Fibroblast of villous mesenchyme (primary cell): ENCODE data around the gene TSPAN14. TPM values are rescaled to one million over a fixed set of nuclear protein-coding genes. Genes with fewer than 3 reads are reported as not detected.

Source experiments
- DNase-seq: peaks from one replicate; pipeline ENCODE4 v3.0.0-alpha.2; 2010; ENCODE audit warnings: low read depth
- H3K4me3 ChIP-seq: 2 replicates; pipeline ENCODE4 v1.5.1; 2011; ENCODE audit warnings: low read depth, mild to moderate bottlenecking, low read length
- total RNA-seq: library from RNA; depleted of rRNA; stranded (reverse); fragments of >200 nt; gene quantifications from 2 replicates; pipeline ENCODE4 v1.2.3, GENCODE V29; 2012
- TF ChIP-seq, protein P1 (sequence below): IDR thresholded peaks from 2 replicates; pipeline ENCODE4 v1.5.1; 2012; ENCODE audit warnings: low read depth, mild to moderate bottlenecking, low read length; ENCODE audit not compliant: insufficient read depth

Gene TSPAN14
- total RNA-seq, 1 donor, result 51.4 TPM

DNA sequence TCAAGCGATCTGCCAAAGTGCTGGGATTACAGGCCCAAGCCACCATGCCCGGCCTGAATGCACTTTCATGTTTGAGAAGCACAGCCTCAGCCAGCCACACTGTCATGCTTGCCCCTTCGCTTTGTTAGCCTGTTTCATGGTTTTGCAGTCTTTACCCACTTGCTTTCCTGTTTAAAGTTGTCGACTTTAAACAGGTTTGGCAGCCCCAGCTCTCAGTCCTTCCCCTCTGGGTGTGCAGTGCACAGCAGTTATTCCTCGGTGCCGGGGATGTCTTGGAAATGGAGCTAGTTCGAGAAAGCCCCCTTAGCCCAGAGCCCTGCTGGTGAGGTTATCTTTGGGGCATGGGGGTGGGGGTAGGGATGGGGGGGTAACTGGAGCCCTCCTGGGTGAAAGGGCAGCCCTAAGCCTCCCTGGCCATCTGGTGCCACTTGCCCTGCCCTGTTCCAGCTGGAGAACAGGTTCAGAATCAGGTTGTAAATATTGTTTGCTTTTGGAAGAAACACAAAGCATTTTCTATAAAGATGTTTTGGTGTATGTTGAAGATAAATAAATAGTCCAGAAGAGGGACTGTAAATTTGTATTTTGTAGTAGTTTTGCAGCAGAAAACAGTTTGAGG is 14.8 kb downstream of the TSPAN14 start:
- no peak overlapping the region for H3K4me3 ChIP-seq
- DNase-seq, result no peak
- TF ChIP-seq, protein P1, sequence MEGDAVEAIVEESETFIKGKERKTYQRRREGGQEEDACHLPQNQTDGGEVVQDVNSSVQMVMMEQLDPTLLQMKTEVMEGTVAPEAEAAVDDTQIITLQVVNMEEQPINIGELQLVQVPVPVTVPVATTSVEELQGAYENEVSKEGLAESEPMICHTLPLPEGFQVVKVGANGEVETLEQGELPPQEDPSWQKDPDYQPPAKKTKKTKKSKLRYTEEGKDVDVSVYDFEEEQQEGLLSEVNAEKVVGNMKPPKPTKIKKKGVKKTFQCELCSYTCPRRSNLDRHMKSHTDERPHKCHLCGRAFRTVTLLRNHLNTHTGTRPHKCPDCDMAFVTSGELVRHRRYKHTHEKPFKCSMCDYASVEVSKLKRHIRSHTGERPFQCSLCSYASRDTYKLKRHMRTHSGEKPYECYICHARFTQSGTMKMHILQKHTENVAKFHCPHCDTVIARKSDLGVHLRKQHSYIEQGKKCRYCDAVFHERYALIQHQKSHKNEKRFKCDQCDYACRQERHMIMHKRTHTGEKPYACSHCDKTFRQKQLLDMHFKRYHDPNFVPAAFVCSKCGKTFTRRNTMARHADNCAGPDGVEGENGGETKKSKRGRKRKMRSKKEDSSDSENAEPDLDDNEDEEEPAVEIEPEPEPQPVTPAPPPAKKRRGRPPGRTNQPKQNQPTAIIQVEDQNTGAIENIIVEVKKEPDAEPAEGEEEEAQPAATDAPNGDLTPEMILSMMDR, result no peak

DNA sequence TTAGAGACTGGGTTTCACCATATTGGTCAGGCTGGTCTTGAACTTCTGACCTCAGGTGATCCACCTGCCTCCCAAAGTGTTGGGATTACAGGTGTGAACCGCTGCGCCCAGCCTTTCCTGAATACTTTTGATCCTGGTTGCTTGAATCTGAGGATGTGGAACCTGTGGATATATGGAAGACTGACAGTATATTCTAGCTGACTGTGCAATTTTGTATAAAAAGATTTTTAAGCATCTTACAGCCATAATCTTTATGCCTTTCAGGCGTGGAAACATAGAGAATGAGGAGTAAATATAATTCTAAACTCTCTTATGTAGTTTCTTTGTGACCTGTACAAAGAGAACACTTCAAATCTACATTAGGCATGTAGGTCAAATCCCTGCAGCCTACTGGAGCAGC is 16.2 kb downstream of the TSPAN14 start:
- TF ChIP-seq, protein P1, result no peak
- H3K4me3 ChIP-seq, result no peak overlapping the region
- no peak for DNase-seq

DNA sequence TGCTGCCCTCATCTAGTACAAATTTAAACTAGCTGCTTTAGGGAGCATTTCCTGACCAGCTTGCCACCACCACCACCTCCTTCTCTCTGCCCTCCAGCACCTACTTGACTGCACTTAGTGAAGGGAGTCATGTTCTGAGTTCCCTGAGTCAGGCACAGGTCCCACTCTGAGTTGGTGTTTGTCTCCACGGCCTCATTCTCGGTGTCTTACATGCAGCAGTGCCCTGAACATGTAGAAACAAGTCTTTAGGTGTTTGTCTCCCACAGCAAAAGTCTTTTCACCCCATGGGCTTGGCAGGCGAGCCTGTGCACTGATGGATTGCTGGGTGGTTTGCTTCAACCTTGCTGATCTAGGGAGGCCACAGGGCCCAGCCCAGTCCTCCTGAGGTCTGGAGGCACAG is 16.9 kb downstream of the TSPAN14 start:
- no peak for DNase-seq
- TF ChIP-seq, protein P1, result no peak

DNA sequence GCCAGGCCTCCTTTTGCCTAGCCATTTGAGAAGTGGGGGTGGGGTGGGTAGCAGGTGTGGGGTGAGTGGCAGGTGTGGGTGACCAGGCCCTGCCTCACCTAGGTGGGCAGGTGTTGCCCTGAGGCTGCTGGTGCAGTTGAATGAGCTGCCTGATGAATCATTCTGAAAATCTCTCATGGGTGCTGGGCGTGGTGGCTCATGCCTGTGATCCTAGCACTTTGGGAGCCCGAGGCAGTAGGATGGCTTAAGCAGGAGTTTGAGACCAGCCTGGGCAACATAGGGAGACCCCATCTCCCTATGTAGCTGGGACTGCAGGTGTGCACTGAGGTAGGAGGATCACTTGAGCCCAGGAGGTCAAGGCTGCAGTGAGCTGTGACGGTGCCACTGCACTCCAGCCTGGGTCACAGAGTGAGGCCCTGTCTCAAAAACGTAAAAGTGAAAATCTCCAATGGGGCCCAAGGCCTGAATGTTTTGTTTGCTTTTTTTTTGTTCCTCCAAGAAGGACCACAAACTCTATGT is 17.7 kb downstream of the TSPAN14 start:
- H3K4me3 ChIP-seq, result no peak overlapping the region
- DNase-seq, result no peak
- TF ChIP-seq, protein P1, result no peak

More for the DNA sequence above, 16.9 kb downstream of the TSPAN14 start:
- no peak overlapping the region for H3K4me3 ChIP-seq

DNA sequence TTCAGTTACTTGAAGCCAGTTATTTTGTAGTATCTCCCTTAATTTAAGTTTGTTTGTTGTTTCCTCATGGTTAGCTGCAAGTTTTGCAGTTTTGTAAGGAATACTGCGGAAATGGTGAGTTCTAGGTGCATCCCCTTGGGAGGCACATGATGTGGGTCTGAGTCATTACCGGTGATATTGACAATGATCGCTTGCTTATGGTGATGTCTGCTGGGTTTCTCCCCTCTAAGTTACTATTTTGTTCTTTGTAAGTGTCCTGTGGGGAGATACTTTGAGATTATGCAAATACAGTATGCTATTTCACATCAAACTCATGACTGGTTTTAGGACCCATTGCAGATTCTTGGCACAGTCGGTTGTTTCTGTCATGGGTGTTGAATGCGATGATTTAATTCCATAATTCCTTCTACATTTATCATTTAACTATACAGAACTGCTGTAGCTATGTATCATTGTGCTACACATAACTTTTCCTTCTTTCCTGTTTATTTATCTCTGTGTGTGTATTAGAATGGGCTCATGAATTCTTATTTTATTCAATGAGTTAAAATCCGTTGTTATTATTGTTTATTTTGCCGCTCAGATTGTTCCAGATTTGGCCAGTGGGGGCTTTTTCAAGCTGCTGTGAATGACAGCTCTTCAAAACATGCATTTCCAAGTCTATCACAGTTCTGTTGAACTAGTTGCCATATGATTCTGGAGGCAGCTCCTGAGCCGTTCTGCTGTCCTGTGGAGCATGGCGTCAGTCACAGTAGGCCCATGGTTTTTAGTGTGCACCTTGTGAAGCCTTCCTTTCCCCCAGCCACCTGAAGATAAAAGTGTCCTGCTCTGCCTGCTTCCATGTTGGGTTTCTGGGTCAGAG is 18.4 kb downstream of the TSPAN14 start:
- TF ChIP-seq, protein P1, result no peak
- DNase-seq, result peak; percentile 84

DNA sequence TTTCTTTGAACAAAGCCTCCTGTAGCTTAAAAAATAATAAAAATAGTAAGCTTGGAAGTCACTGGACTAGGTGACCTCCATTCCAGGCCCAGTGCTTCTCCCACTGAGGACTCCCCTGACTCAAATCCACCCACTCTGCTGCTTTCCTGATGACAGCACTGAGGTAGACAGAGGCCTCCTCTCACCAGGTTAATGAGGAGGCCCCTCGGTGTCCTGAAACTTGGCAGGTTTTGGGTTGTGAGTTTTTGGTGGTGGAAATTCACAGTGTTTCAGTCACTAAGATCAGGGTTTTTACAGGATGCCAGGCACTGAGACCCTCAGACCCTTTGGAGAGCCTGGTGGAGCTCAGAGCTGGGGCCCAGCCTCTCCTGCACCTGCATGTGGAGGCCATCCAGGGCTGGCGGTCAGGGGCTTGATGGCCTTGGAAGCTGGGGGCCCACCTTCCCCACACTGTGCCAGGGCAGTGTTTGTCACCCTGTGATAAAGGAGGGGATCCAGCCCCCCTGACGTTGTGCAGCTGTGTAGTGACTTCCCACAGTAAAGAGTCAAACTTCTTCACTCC is 19.1 kb downstream of the TSPAN14 start:
- TF ChIP-seq, protein P1, result no peak
- no peak overlapping the region for H3K4me3 ChIP-seq
- DNase-seq, result no peak

More for the DNA sequence above, 18.4 kb downstream of the TSPAN14 start:
- no peak overlapping the region for H3K4me3 ChIP-seq
